Measurements from ENCODE around the gene PTGFR.

Gene PTGFR

GRCh38 chr1:78533527-78533926, 42.8 kb downstream of the PTGFR start:
- DNase-seq (ENCODE audit: low read depth): no peak
- TF ChIP-seq CTCF (conservative IDR thresholded peaks at IDR 0.05; ENCODE audit: low read depth, low read length): no peak
- no peak overlapping the region for H3K4me3 ChIP-seq (ENCODE audit: low read depth, low read length)

DNA sequence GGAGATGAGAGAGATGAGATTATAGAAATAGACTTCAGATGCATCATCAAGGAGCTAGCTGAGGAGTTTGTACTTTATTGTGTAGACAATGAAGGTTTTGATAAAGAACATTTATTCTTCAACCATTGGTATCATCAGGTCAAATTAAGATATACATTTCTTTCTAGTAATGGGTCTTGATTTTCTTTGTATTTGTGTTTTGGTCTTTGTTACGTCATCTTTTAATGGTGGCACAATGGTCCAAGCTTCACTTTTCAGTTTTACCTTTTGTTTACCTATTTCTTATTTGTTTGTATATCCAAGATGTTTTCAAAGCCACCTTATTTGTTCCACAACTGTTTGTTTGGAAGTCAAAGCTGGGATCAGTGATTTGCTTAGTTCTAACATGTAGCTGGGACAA, 44.5 kb downstream of the PTGFR start:
- DNase-seq (ENCODE audit: low read depth): no peak
- TF ChIP-seq CTCF (conservative IDR thresholded peaks at IDR 0.05; ENCODE audit: low read depth, low read length): no peak
- H3K4me3 ChIP-seq (ENCODE audit: low read depth, low read length): no peak overlapping the region

DNA sequence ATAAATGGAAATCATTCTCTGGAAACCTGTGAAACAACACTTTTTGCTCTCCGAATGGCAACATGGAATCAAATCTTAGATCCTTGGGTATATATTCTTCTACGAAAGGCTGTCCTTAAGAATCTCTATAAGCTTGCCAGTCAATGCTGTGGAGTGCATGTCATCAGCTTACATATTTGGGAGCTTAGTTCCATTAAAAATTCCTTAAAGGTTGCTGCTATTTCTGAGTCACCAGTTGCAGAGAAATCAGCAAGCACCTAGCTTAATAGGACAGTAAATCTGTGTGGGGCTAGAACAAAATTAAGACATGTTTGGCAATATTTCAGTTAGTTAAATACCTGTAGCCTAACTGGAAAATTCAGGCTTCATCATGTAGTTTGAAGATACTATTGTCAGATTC, 45.7 kb downstream of the PTGFR start:
- TF ChIP-seq CTCF (conservative IDR thresholded peaks at IDR 0.05; ENCODE audit: low read depth, low read length): no peak
- no peak overlapping the region for H3K4me3 ChIP-seq (ENCODE audit: low read depth, low read length)
- peak; percentile 13 for DNase-seq (ENCODE audit: low read depth)

DNA sequence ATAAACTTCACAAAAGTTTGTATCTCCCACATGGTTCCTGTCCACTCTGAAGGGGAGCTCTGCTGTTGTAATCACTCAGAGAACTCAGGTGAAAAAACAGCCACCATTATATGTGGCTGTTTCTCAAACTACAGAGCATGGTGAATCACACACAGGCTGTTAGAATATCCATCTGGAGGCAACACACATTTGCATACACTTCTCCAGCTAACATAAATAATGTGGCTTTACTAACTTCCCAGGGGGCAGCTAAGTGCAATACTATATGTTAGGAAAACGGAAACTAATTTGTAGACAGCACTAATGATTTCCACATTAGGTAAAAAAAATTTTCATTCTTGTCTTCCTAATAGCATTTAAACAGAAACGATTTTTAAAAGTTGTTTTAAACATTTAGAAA, 49.3 kb downstream of the PTGFR start:
- no peak overlapping the region for H3K4me3 ChIP-seq (ENCODE audit: low read depth, low read length)
- DNase-seq (ENCODE audit: low read depth): peak; percentile 54
- no peak for TF ChIP-seq CTCF (conservative IDR thresholded peaks at IDR 0.05; ENCODE audit: low read depth, low read length)

GRCh38 chr1:78541479-78541878, 50.7 kb downstream of the PTGFR start:
- TF ChIP-seq CTCF (conservative IDR thresholded peaks at IDR 0.05; ENCODE audit: low read depth, low read length): no peak
- DNase-seq (ENCODE audit: low read depth): no peak
- H3K4me3 ChIP-seq (ENCODE audit: low read depth, low read length): no peak overlapping the region

GRCh38 chr1:78543941-78544643, 53.3 kb downstream of the PTGFR start:
- peak; percentile 12 for DNase-seq (ENCODE audit: low read depth)
- no peak for TF ChIP-seq CTCF (conservative IDR thresholded peaks at IDR 0.05; ENCODE audit: low read depth, low read length)
- H3K4me3 ChIP-seq (ENCODE audit: low read depth, low read length): no peak overlapping the region

DNA sequence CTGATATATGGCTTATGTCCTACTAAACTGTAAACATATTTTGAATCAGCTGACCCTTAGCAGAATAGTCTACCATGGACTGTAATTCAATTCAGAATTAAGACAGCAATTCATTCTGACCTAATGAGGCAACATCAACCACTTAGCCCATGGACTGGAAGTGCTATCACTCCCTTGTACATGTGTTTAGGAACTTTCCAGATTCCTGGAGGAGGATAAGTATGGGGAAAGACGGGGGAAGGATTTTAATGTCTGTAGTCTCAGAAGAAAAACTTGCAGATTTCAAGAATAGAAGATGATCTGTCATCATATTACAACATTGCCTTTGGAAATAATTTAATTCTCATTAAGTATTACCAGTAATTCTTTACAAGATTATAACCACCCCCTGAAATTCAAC, 56.3 kb downstream of the PTGFR start:
- TF ChIP-seq CTCF (conservative IDR thresholded peaks at IDR 0.05; ENCODE audit: low read depth, low read length): no peak
- DNase-seq (ENCODE audit: low read depth): no peak
- no peak overlapping the region for H3K4me3 ChIP-seq (ENCODE audit: low read depth, low read length)
